GM13977 (cell line): ENCODE measurements around the gene FAS.

Experiments
- DNase-seq: peaks from one replicate; pipeline ENCODE4 v3.0.0; 2012; ENCODE audit warnings: low spot score
- CTCF ChIP-seq: IDR thresholded peaks from 2 replicates; pipeline ENCODE4 v1.5.1; 2012; ENCODE audit warnings: mild to moderate bottlenecking, control low read depth; ENCODE audit not compliant: insufficient read depth; ENCODE audit errors: extremely low read depth, missing control alignments
- in situ Hi-C: fragments of 300-500 bp; cut with MboI; formaldehyde crosslinking; loops from one replicate; pipeline ENCODE4 v1.12.0; 2022; ENCODE audit warnings: low sequenced_read_pairs, low pct_unique_long_range_greater_than_20kb, mixed read lengths, inconsistent platforms; ENCODE audit not compliant: unreplicated experiment

FAS gene

GRCh38 chr10:89062861-89063260, 72.3 kb downstream of the FAS start:
- TF ChIP-seq CTCF: no peak
- no peak for DNase-seq
- in situ Hi-C loops: no loop called here

GRCh38 chr10:89063465-89063864, 72.9 kb downstream of the FAS start:
- no peak for TF ChIP-seq CTCF
- in situ Hi-C loops: no loop called here
- no peak for DNase-seq

GRCh38 chr10:89064748-89065147, 74.2 kb downstream of the FAS start:
- in situ Hi-C loops: no loop called here
- no peak for DNase-seq
- TF ChIP-seq CTCF: no peak
